Naive thymus-derived CD8-positive, alpha-beta T cell (primary cell): ENCODE data around the gene TRPM2. TPM values are rescaled to one million over a fixed set of nuclear protein-coding genes. Genes with fewer than 3 reads are reported as not detected.
"Not testable (repeated sequence)": the region's sequence is repeated elsewhere in the genome, so short reads cannot be mapped to it uniquely, and the experiment has no call there.

ENCODE experiments used
- ATAC-seq, 2 donors: fragments of 150-1000 bp; cut with Tn5 transposase in 1 of 2; sonication (Bioruptor Pico), chemical (Tn5 transposase) in 1 of 2; 1 replicate in 1 of 2; 2 replicates in 1 of 2; pipeline ENCODE4 v1.10.0; 2021; ENCODE audit warnings: mild to moderate bottlenecking in 2 of 2, moderate library complexity in 2 of 2
- POLR2A ChIA-PET: fragments of 350-600 bp; sonication (Branson Sonifier 250); formaldehyde crosslinking; loops from one replicate; lab custom pipeline; 2021; ENCODE audit warnings: antibody characterized with exemption; lab: Charles Lee
- DNase-seq, 10 donors: peaks; one replicate each; pipeline versions ENCODE4 v3.0.0 to v3.0.0-alpha.2; 2020 to 2022
- H3K27ac Mint-ChIP-seq, 10 donors: one replicate each; pipeline ENCODE4 v1.8.0; 2020 to 2022; ENCODE audit warnings: mild to moderate bottlenecking in 10 of 10, mixed read lengths in 10 of 10, moderate library complexity in 4 of 10, inconsistent platforms in 1 of 10
- H3K27me3 Mint-ChIP-seq, 5 donors: one replicate each; pipeline ENCODE4 v1.8.0; 2021 to 2022; ENCODE audit warnings: mixed read lengths in 5 of 5
- H3K36me3 Mint-ChIP-seq, 3 donors: one replicate each; pipeline ENCODE4 v1.8.0; 2020 to 2022; ENCODE audit warnings: mixed read lengths in 3 of 3, mild to moderate bottlenecking in 2 of 3, inconsistent platforms in 1 of 3
- H3K4me1 Mint-ChIP-seq, 4 donors: one replicate each; pipeline ENCODE4 v1.8.0; 2021 to 2022; ENCODE audit warnings: mixed read lengths in 4 of 4
- H3K4me3 Mint-ChIP-seq, 10 donors: one replicate each; pipeline ENCODE4 v1.8.0; 2020 to 2022; ENCODE audit warnings: mild to moderate bottlenecking in 10 of 10, mixed read lengths in 10 of 10, moderate library complexity in 6 of 10, inconsistent platforms in 1 of 10
- H3K9me3 Mint-ChIP-seq, 9 donors: one replicate each; pipeline ENCODE4 v1.8.0; 2020 to 2022; ENCODE audit warnings: mixed read lengths in 9 of 9, mild to moderate bottlenecking in 3 of 9, inconsistent platforms in 1 of 9, moderate library complexity in 1 of 9
- polyA plus RNA-seq, 3 donors: library from polyadenylated mRNA; unstranded; fragments of 300-500 nt; fragmentation: Illumina TruSeq; gene quantifications; one replicate each; pipeline ENCODE4 v1.2.3, GENCODE V29; 2021
- total RNA-seq, 8 experiments: library from RNA in 2 of 8; stranded (reverse) in 2 of 8; gene quantifications; one replicate each; pipeline ENCODE4 v1.2.3 and lab custom pipeline; 2021 to 2026

The TRPM2 gene
- total and polyA plus RNA-seq, 5 experiments from 2014 or later, result 0.20 to 1.2 (median 0.37) TPM

DNA sequence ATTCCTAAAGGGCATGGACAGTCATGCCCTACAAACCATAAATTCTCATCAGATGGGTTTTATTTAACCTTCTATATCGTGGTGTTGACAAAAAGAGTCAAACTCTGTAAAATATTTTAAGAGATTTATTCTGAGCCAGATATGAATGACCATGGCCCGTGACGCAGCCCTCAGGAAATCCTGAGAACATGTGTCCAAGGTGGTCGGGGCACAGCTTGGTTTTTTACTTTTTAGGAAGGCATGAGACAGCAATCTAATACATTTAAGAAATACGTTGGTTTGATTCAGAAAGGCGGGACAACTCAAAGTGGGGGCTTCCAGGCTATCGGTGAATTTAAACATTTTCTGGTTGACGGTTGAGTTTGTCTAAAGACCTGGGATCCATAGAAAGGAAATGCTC lies 10.4 kb upstream of the TRPM2 start:
- not testable (repeated sequence) for H3K4me3 Mint-ChIP-seq, H3K27me3 Mint-ChIP-seq, H3K9me3 Mint-ChIP-seq, H3K36me3 Mint-ChIP-seq, DNase-seq, H3K27ac Mint-ChIP-seq, ATAC-seq
- peaks cover 11 to 25% (median 20%) of the 10 kb centered on the region in 4 donors for H3K4me1 Mint-ChIP-seq
- POLR2A ChIA-PET, result interaction anchor here (1.9 kb wide), 1 partner anchor 10 kb away, joined by 7 read pairs; the partner anchor contains the start of gene TRPM2

DNA sequence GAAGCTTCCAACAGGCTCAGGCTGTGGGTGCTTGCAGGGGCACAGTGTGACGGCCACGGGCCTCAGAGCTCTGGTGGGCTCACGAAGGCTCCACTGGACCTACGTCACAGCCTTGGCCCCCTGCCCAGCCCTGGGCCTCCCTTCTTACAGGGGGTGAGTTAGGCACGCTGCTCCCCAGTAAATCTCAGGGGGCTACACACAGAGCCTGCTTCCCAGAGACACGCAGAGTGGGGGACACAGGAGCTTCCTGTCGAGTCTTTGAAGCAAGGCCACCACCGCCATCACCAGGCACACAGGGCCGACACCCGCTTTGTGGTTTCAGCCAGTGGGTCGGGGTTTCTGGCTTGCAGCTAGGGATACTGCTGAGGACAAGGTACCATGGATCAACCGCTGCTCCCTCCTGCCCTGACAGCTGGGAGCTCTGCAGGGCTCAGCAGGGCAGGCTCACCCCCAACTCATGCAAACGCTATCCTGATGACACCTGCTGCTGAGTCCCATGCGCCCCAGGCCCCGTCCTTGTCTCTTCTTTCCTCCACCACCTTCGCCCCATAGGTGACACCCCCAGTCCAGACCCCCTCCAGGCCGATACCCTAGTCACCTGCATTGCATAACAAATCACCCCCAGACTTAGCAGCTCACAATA lies 8.8 kb upstream of the TRPM2 start:
- peak overlapping the region in 1 of 10 donors; percentile 55 for H3K27ac Mint-ChIP-seq
- POLR2A ChIA-PET, result interaction anchor here (0.6 to 1.9 kb wide), 2 partner anchors 8 to 583 kb away, joined by 4 to 7 read pairs; partner anchors contain the start of gene TRPM2

DNA sequence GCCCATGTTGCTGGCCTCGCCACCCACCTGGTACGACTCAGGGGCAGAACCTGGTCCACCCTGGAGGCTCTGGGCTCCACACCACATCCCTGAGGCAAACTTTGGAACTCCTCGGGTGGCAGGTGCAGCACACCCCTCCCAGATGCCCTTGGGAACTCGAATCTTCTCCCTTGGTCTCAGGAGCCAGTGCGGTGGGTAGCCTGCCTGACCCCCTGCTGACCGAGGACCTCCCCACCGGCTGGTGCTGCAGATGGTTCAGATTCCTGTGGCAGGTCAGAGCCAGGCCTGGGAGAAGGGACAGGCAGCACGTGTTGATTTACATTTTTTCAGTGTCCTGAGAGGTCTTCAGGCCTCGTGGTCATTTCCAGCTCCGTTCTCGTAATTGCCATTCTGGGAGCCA lies 7.9 kb upstream of the TRPM2 start:
- H3K9me3 Mint-ChIP-seq, result no peaks in the 10 kb centered on the region
- POLR2A ChIA-PET, result no interaction called here
- H3K4me1 Mint-ChIP-seq, result peaks cover 1 to 15% (median 6%) of the 10 kb centered on the region in 4 donors
- no peak overlapping the region for H3K4me3 Mint-ChIP-seq
- no peak overlapping the region for H3K27ac Mint-ChIP-seq
- H3K36me3 Mint-ChIP-seq, result no peaks in the 10 kb centered on the region
- DNase-seq, result peak in 1 of 10 donors; percentile 32
- H3K27me3 Mint-ChIP-seq, result no peaks in the 10 kb centered on the region
- no peak for ATAC-seq

More for the DNA sequence above, 8.8 kb upstream of the TRPM2 start:
- Mint-ChIP-seq H3K4me1 (peaks cover 5 to 23% (median 12%) of the 10 kb centered on the region in 4 donors), H3K27me3 (no peaks in the 10 kb centered on the region), H3K4me3 (no peak overlapping the region), H3K9me3 (no peaks in the 10 kb centered on the region), H3K36me3 (no peaks in the 10 kb centered on the region)
- peak in 1 of 10 donors; percentile 50 for DNase-seq
- no peak for ATAC-seq

GRCh38 chr21:44347911-44348451 lies 5.4 kb upstream of the TRPM2 start:
- POLR2A ChIA-PET, result interaction anchor here (0.9 to 1.2 kb wide), 2 partner anchors 8 to 9 kb away, joined by 3 to 4 read pairs; partner anchors contain the start of gene CFAP410
- H3K36me3 Mint-ChIP-seq, result no peaks in the 10 kb centered on the region
- peaks cover 0 to 12% (median 0%) of the 10 kb centered on the region in 5 donors for H3K27me3 Mint-ChIP-seq
- peak in 1 of 10 donors; percentile 19 for DNase-seq
- H3K27ac Mint-ChIP-seq, result no peak overlapping the region
- H3K9me3 Mint-ChIP-seq, result no peaks in the 10 kb centered on the region
- peaks cover 2 to 22% (median 14%) of the 10 kb centered on the region in 4 donors for H3K4me1 Mint-ChIP-seq
- H3K4me3 Mint-ChIP-seq, result no peak overlapping the region
- no peak for ATAC-seq

DNA sequence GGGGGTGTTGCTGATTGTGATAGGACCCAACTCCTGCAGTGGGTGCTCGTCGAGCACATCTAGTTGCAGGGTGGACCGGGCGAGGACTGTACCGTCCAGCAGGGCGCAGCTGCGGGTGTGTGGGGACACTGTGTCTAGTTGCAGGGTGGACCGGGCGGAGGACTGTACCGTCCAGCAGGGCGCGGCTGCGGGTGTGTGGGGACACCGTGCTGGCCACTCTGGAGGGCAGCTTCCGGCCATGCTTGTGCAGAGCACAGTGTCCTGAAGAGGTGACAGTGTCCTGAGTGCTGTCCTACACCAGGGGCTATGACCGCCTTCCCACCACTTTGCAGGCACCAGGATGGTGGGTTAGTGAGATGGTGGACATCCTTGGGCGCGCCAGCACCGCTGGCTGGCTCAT lies 4.6 kb upstream of the TRPM2 start:
- Mint-ChIP-seq H3K27me3 (peaks cover 0 to 15% (median 0%) of the 10 kb centered on the region in 5 donors), H3K9me3 (no peaks in the 10 kb centered on the region), H3K36me3 (no peaks in the 10 kb centered on the region), H3K4me1 (peaks cover 6 to 31% (median 23%) of the 10 kb centered on the region in 4 donors), H3K27ac (no peak overlapping the region), H3K4me3 (peak overlapping the region in 1 of 10 donors; percentile 44)
- no peak for ATAC-seq
- DNase-seq, result peak in 1 of 10 donors; percentile 24
- POLR2A ChIA-PET, result interaction anchor here (1.2 kb wide), 1 partner anchor 9 kb away, joined by 4 read pairs; no protein-coding TSS in a partner anchor

- H3K4me3 Mint-ChIP-seq, result peak overlapping the region in 2 of 10 donors; percentile 23 to 44
- no peaks in the 10 kb centered on the region for H3K9me3 Mint-ChIP-seq
- H3K27me3 Mint-ChIP-seq, result peaks cover 0 to 15% (median 0%) of the 10 kb centered on the region in 5 donors
- H3K36me3 Mint-ChIP-seq, result no peaks in the 10 kb centered on the region
- POLR2A ChIA-PET, result interaction anchor here (1.2 kb wide), 1 partner anchor 10 kb away, joined by 4 read pairs; no protein-coding TSS in a partner anchor
- DNase-seq (peak in 1 of 10 donors; percentile 60), ATAC-seq (no peak)
- peaks cover 10 to 37% (median 28%) of the 10 kb centered on the region in 4 donors for H3K4me1 Mint-ChIP-seq
- peak overlapping the region in 1 of 10 donors; percentile 20 for H3K27ac Mint-ChIP-seq
Measured at GRCh38 chr21:44349416-44349846, 4.0 kb upstream of the TRPM2 start.

GRCh38 chr21:44349847-44350772 lies 3.3 kb upstream of the TRPM2 start:
- ATAC-seq, result no peak

GRCh38 chr21:44350773-44351481 lies 2.5 kb upstream of the TRPM2 start:
- H3K9me3 Mint-ChIP-seq, result no peaks in the 10 kb centered on the region
- H3K4me3 Mint-ChIP-seq, result peak overlapping the region in 4 of 10 donors; percentile 11 to 74 (median 42)
- H3K4me1 Mint-ChIP-seq, result peaks cover 20 to 49% (median 42%) of the 10 kb centered on the region in 4 donors
- H3K27ac Mint-ChIP-seq, result no peak overlapping the region
- POLR2A ChIA-PET, result no interaction called here
- DNase-seq (peak in 1 of 10 donors; percentile 52), ATAC-seq (no peak)
- H3K36me3 Mint-ChIP-seq, result no peaks in the 10 kb centered on the region
- peaks cover 0 to 15% (median 0%) of the 10 kb centered on the region in 5 donors for H3K27me3 Mint-ChIP-seq

More at GRCh38 chr21:44349847-44350772, 3.3 kb upstream of the TRPM2 start:
- H3K27me3 Mint-ChIP-seq, result peaks cover 0 to 15% (median 0%) of the 10 kb centered on the region in 5 donors
- POLR2A ChIA-PET, result no interaction called here
- H3K9me3 Mint-ChIP-seq, result no peaks in the 10 kb centered on the region
- H3K4me3 Mint-ChIP-seq, result peak overlapping the region in 1 of 10 donors; percentile 44
- peak in 1 of 10 donors; percentile 57 for DNase-seq
- peaks cover 14 to 42% (median 35%) of the 10 kb centered on the region in 4 donors for H3K4me1 Mint-ChIP-seq
- H3K27ac Mint-ChIP-seq, result no peak overlapping the region
- H3K36me3 Mint-ChIP-seq, result no peaks in the 10 kb centered on the region

DNA sequence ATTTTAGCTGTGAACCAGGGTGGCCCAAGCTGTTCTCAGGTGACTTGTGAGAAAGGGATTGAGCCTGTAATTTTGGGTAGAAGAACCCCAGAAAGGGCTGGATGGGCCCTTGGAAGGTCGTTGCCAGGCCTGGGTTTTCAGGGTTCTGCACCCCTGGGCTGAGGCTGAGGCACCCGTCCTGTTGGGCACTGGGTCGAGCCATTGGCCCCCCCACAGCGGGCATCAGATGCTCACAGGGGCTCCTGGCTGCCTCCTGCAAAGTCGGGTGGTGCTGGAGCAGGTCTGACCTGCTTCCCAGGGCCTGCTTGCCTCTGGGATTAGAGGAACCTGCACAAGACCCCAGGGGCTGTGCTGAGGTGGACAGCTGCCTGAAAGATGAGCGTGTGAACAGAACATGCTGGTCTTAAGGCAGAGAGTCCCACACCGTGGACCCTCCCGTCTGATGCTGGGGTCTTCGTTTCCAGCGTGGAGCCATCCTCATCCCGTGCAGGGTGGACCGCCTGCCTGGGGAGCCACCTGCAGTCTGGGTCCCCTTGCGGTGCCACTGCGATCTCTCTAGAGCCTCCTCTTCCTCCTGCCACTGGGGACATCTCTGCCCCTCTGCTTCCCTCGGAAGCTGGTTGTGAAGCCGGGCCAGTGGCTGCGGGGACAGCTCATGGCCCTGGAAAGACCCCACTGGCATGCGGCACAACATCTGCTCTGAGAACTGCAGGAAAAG lies 1.7 kb upstream of the TRPM2 start:
- H3K27ac Mint-ChIP-seq, result no peak overlapping the region
- H3K27me3 Mint-ChIP-seq, result peaks cover 0 to 15% (median 0%) of the 10 kb centered on the region in 5 donors
- peaks cover 23 to 56% (median 49%) of the 10 kb centered on the region in 4 donors for H3K4me1 Mint-ChIP-seq
- no peak for ATAC-seq
- peak in 1 of 10 donors; percentile 34 for DNase-seq
- H3K36me3 Mint-ChIP-seq, result no peaks in the 10 kb centered on the region
- POLR2A ChIA-PET, result interaction anchor here (0.6 to 2.1 kb wide), 3 partner anchors 8 to 42 kb away, joined by 3 to 7 read pairs (median 3); no protein-coding TSS in a partner anchor
- no peaks in the 10 kb centered on the region for H3K9me3 Mint-ChIP-seq
- H3K4me3 Mint-ChIP-seq, result peak overlapping the region in 7 of 10 donors; percentile 4 to 88 (median 74)

DNA sequence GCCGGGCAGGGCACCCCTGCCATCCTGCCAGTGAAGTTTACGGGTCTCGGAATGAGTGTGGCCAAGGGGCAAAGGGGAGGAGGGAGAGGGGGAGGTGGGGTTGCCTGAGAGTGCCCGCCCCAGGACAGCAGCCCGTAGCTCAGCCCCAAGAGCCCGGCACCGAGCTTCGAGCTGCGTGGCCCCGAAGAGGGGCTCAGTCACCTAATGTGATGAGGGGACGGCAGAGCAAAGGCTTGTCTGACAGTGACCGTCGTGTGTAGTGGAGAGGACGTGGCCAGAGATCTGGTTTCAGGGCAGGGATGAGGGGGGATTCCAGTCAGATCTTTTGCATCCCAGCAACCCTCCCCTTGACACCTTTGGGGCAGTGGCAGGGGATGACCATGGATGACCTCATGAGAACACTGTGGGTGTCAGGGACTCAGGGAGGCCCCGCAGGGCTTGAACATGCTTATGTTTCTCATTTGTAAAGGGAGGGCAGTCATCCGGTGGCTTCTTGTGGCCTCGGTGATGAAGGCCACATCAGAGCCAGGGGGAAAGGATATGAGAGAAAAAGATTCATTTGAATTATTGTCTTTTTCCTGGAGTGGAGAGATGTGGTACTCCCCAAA lies 1.1 kb upstream of the TRPM2 start:
- Mint-ChIP-seq H3K4me1 (peaks cover 23 to 57% (median 50%) of the 10 kb centered on the region in 4 donors), H3K36me3 (no peaks in the 10 kb centered on the region), H3K9me3 (no peaks in the 10 kb centered on the region), H3K27me3 (peaks cover 0 to 15% (median 0%) of the 10 kb centered on the region in 5 donors), H3K27ac (peak overlapping the region in 2 of 10 donors; percentile 60 to 75), H3K4me3 (peak overlapping the region; percentile 12 to 92 (median 83))
- DNase-seq, result peak in 1 of 10 donors; percentile 61
- POLR2A ChIA-PET, result interaction anchor here (0.6 to 2.1 kb wide), 3 partner anchors 8 to 41 kb away, joined by 3 to 7 read pairs (median 3); no protein-coding TSS in a partner anchor
- no peak for ATAC-seq
